OCI-LY3 (cell line): ENCODE measurements around the gene TP63.

Experiments used
- H2AFZ ChIP-seq: fragments of 200-600, 300-600 bp; shearing (Covaris generic); 2 replicates; pipeline ENCODE4 v1.6.0; 2014; ENCODE audit warnings: antibody characterized with exemption, low read depth, low read length
- H3K27ac ChIP-seq: fragments of 200-600, 300-600 bp; sonication (generic); 2 replicates; pipeline ENCODE4 v1.5.1; 2014; ENCODE audit warnings: mild to moderate bottlenecking, low read length, moderate library complexity, mixed read lengths
- H3K27me3 ChIP-seq: fragments of 200-600, 300-600 bp; sonication (generic); 2 replicates; pipeline ENCODE4 v1.6.1; 2014; ENCODE audit warnings: low read depth, low read length, mixed read lengths
- H3K36me3 ChIP-seq: fragments of 200-600, 300-600 bp; sonication (generic); replicated peaks from 2 replicates; pipeline ENCODE3; 2014; ENCODE audit warnings: low read depth, low read length, mixed read lengths
- H3K4me1 ChIP-seq: fragments of 300-600, 200-600 bp; sonication (generic); 2 replicates; pipeline ENCODE4 v1.6.1; 2014; ENCODE audit warnings: low read length, mixed read lengths
- H3K4me2 ChIP-seq: fragments of 200-600, 300-600 bp; sonication (generic); 2 replicates; pipeline ENCODE4 v1.6.1; 2014; ENCODE audit warnings: low read length, mixed read lengths
- H3K4me3 ChIP-seq: fragments of 300-600, 200-600 bp; sonication (generic); 2 replicates; pipeline ENCODE4 v1.5.1; 2014; ENCODE audit warnings: antibody characterized with exemption, mild to moderate bottlenecking, low read length, moderate library complexity
- H3K79me2 ChIP-seq: fragments of 300-600, 200-600 bp; shearing (Covaris generic); 2 replicates; pipeline ENCODE4 v1.6.1; 2014; ENCODE audit warnings: mild to moderate bottlenecking, low read length, mixed read lengths
- H3K9ac ChIP-seq: fragments of 300-600, 200-600 bp; shearing (Covaris generic); 2 replicates; pipeline ENCODE4 v1.6.0; 2014; ENCODE audit warnings: mild to moderate bottlenecking, low read length, moderate library complexity
- H3K9me3 ChIP-seq: fragments of 200-600, 300-600 bp; shearing (Covaris generic); 2 replicates; pipeline ENCODE4 v1.6.1; 2014; ENCODE audit warnings: low read length, mixed read lengths; ENCODE audit not compliant: insufficient read depth
- H4K20me1 ChIP-seq: fragments of 200-600, 300-600 bp; sonication (generic); 2 replicates; pipeline ENCODE4 v1.6.1; 2016; ENCODE audit warnings: low read length, mixed read lengths; ENCODE audit not compliant: insufficient read depth
- EZH2phosphoT487 ChIP-seq: fragments of 200-600 bp; shearing (Covaris generic); IDR thresholded peaks from 2 replicates; pipeline ENCODE4 v1.6.1; 2018; ENCODE audit warnings: antibody characterized with exemption, mixed run types, low read depth
- TF ChIP-seq, protein P1 (sequence below): fragments of 200-600, 300-600 bp; sonication (generic); IDR thresholded peaks from 2 replicates; pipeline ENCODE4 v1.5.1; 2014; ENCODE audit warnings: antibody characterized with exemption, low read length, low read depth

TP63 gene

DNA sequence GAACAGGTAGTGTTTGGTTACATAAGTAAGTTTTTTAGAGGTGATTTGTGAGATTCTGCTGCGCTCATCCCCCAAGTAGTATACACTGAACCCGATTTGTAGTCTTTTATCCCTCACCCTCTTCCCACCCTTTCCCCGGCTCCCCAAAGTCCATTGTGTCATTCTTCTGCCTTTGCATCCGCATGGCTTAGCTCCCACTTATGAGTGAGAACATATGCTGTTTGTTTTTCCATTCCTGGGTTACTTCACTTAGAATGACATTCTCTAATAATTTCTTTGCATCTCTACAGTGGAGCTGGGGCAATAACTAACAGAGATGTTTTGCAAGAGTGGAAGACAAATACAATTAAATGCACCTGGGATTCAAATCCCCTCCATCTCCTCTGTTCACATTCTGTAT, 93.2 kb downstream of the TP63 start:
- Histone ChIP-seq H3K9ac (no peak overlapping the region), H3K27ac (no peak overlapping the region), H3K79me2 (peaks cover 24% of the 10 kb centered on the region), H4K20me1 (peaks cover 23% of the 10 kb centered on the region), H2AFZ (no peak overlapping the region), H3K36me3 (peaks cover 6% of the 10 kb centered on the region), H3K4me3 (no peak overlapping the region), H3K4me1 (peaks cover 23% of the 10 kb centered on the region), H3K9me3 (no peaks in the 10 kb centered on the region), H3K27me3 (no peaks in the 10 kb centered on the region; the same call in 1 of the 2 replicates), H3K4me2 (no peak overlapping the region)
- TF ChIP-seq EZH2phosphoT487, result no peak

DNA sequence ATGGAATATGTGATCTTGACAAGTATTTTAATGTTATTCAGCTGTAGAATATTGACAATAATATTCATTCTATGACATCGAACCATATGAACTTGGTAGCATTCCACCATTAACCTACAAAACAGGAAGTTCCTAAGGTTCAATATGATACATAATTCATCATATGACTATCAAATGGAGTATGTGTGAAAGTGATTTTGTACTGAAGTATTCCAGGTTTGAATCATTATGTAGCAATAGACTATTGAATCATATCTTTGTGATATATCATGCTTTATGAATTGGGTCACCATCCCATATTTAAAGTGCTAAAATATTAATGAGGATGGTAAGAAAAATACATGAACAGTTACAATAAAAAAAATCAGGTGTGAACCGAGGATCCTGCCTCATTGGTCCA, 95.1 kb downstream of the TP63 start:
- no peak overlapping the region for H3K9ac ChIP-seq
- H3K79me2 ChIP-seq, result peaks cover 28% of the 10 kb centered on the region
- H3K27ac ChIP-seq, result no peak overlapping the region
- H3K4me1 ChIP-seq, result peaks cover 18% of the 10 kb centered on the region
- H3K36me3 ChIP-seq, result peaks cover 8% of the 10 kb centered on the region
- H3K4me3 ChIP-seq, result no peak overlapping the region
- H3K9me3 ChIP-seq, result no peaks in the 10 kb centered on the region
- peak overlapping the region; percentile 12; the same call in 1 of the 2 replicates for H3K4me2 ChIP-seq
- TF ChIP-seq, protein P1, sequence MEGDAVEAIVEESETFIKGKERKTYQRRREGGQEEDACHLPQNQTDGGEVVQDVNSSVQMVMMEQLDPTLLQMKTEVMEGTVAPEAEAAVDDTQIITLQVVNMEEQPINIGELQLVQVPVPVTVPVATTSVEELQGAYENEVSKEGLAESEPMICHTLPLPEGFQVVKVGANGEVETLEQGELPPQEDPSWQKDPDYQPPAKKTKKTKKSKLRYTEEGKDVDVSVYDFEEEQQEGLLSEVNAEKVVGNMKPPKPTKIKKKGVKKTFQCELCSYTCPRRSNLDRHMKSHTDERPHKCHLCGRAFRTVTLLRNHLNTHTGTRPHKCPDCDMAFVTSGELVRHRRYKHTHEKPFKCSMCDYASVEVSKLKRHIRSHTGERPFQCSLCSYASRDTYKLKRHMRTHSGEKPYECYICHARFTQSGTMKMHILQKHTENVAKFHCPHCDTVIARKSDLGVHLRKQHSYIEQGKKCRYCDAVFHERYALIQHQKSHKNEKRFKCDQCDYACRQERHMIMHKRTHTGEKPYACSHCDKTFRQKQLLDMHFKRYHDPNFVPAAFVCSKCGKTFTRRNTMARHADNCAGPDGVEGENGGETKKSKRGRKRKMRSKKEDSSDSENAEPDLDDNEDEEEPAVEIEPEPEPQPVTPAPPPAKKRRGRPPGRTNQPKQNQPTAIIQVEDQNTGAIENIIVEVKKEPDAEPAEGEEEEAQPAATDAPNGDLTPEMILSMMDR, result no peak
- TF ChIP-seq EZH2phosphoT487, result no peak
- no peak overlapping the region for H2AFZ ChIP-seq
- no peaks in the 10 kb centered on the region; the same call in 1 of the 2 replicates for H3K27me3 ChIP-seq
- peaks cover 26% of the 10 kb centered on the region; the same call in 1 of the 2 replicates for H4K20me1 ChIP-seq

DNA sequence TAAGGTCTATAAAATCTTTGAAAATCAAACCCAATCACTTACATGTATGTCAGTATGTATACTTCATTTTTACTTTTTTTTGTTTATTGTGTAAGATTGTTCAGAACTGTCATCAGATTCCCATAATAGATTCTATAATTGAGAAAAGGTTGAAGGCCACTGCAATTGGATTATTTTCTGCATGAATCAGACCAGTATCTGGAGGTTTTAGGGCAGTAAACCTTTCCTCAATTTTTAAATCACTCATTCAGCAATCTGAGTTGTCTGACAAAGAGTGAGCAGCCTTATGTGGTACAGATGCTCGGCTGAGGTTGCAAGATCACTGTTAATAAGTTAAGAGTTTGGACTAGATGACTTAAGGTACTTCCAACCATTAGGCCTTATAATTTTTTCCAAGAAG, 96.0 kb downstream of the TP63 start:
- Histone ChIP-seq H3K27ac (no peak overlapping the region), H2AFZ (no peak overlapping the region), H3K9me3 (no peaks in the 10 kb centered on the region), H3K4me2 (no peak overlapping the region), H3K27me3 (no peaks in the 10 kb centered on the region), H3K79me2 (peaks cover 20% of the 10 kb centered on the region), H3K9ac (no peak overlapping the region), H3K4me3 (no peak overlapping the region), H4K20me1 (peaks cover 21% of the 10 kb centered on the region; the same call in 1 of the 2 replicates), H3K4me1 (peaks cover 18% of the 10 kb centered on the region), H3K36me3 (peaks cover 10% of the 10 kb centered on the region)
- TF ChIP-seq EZH2phosphoT487, result no peak
- TF ChIP-seq, protein P1, result no peak

DNA sequence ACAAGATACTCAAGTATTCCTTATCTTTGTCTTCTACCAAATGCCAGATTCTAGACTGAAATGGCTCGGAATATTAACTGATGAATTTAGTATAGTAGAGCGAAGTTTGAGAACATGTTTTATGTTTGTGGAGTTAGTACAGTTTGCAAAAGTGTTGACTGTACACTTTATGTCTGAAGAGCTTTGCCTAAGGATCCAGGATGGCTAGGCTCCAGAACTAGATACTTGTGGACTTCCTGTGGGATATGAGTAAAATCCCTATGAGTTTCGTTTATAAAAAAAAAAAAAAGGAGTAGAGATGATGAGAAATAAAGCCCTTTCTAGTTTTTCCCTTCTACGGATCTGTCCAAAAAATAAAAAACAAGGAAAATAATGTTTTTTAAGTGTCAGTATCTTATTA, 96.7 kb downstream of the TP63 start:
- Histone ChIP-seq H3K27me3 (no peaks in the 10 kb centered on the region), H3K27ac (no peak overlapping the region), H3K4me1 (peaks cover 25% of the 10 kb centered on the region), H3K9me3 (no peaks in the 10 kb centered on the region), H3K4me2 (no peak overlapping the region), H3K4me3 (no peak overlapping the region), H3K36me3 (peaks cover 12% of the 10 kb centered on the region), H3K9ac (no peak overlapping the region), H4K20me1 (peaks cover 24% of the 10 kb centered on the region; the same call in 1 of the 2 replicates), H2AFZ (no peak overlapping the region), H3K79me2 (peaks cover 19% of the 10 kb centered on the region; the same call in 1 of the 2 replicates)
- TF ChIP-seq EZH2phosphoT487, result no peak
- TF ChIP-seq, protein P1, result no peak
